Naive B cell (primary cell): ENCODE results near the gene TTBK2. TPM values are rescaled to one million over a fixed set of nuclear protein-coding genes. Genes with fewer than 3 reads are reported as not detected.
"Not testable (repeated sequence)": the region's sequence is repeated elsewhere in the genome, so short reads cannot be mapped to it uniquely, and the experiment has no call there.

Experiments used
- ATAC-seq, 2 donors: fragments of 150-1000 bp; cut with Tn5 transposase; 2 replicates each; pipeline ENCODE4 v1.10.0; 2021; ENCODE audit warnings: low read depth in 2 of 2, mild to moderate bottlenecking in 2 of 2, moderate library complexity in 2 of 2
- DNase-seq: peaks from one replicate; pipeline ENCODE4 v3.0.0; 2022
- H3K27ac Mint-ChIP-seq, 6 donors: one replicate each; pipeline ENCODE4 v1.8.0; 2020 to 2022; ENCODE audit warnings: mild to moderate bottlenecking in 6 of 6, mixed read lengths in 6 of 6, moderate library complexity in 5 of 6, inconsistent platforms in 2 of 6
- H3K27me3 Mint-ChIP-seq, 3 donors: one replicate each; pipeline ENCODE4 v1.8.0; 2021 to 2022; ENCODE audit warnings: mixed read lengths in 3 of 3, mild to moderate bottlenecking in 1 of 3
- H3K36me3 Mint-ChIP-seq, 2 donors: one replicate each; pipeline ENCODE4 v1.8.0; 2020 to 2022; ENCODE audit warnings: mixed read lengths in 2 of 2, inconsistent platforms in 1 of 2, mild to moderate bottlenecking in 1 of 2
- H3K4me1 Mint-ChIP-seq, 3 donors: one replicate each; pipeline ENCODE4 v1.8.0; 2020 to 2022; ENCODE audit warnings: mixed read lengths in 3 of 3, inconsistent platforms in 1 of 3, mild to moderate bottlenecking in 1 of 3, moderate library complexity in 1 of 3
- H3K4me3 Mint-ChIP-seq, 8 donors: one replicate each; pipeline ENCODE4 v1.8.0; 2020 to 2022; ENCODE audit warnings: mild to moderate bottlenecking in 8 of 8, mixed read lengths in 8 of 8, moderate library complexity in 8 of 8, inconsistent platforms in 2 of 8
- H3K9me3 Mint-ChIP-seq, 7 donors: one replicate each; pipeline ENCODE4 v1.8.0; 2020 to 2022; ENCODE audit warnings: mixed read lengths in 7 of 7, mild to moderate bottlenecking in 5 of 7, inconsistent platforms in 2 of 7, moderate library complexity in 1 of 7
- polyA plus RNA-seq, 6 donors: library from polyadenylated mRNA; unstranded; fragments of 300-500 nt; fragmentation: Illumina TruSeq; gene quantifications; one replicate each; pipeline ENCODE4 v1.2.3, GENCODE V29; 2021; ENCODE audit warnings: low read depth in 6 of 6

Gene TTBK2
- polyA plus RNA-seq, 6 donors from 2014 or later: 5.7 to 12.0 (median 10.4) TPM

- no peak for ATAC-seq
- Mint-ChIP-seq H3K4me3 (no peak overlapping the region), H3K27ac (no peak overlapping the region), H3K4me1 (peaks cover 5 to 8% (median 5%) of the 10 kb centered on the region in 3 donors), H3K9me3 (peaks cover 9 to 27% (median 22%) of the 10 kb centered on the region in 7 donors), H3K27me3 (no peaks in the 10 kb centered on the region), H3K36me3 (peaks cover 8% of the 10 kb centered on the region in 2 donors)
- DNase-seq: no peak
Measured at GRCh38 chr15:42890161-42890913, 30.2 kb downstream of the TTBK2 start.

- not testable (repeated sequence) for ATAC-seq, H3K4me3 Mint-ChIP-seq, H3K36me3 Mint-ChIP-seq, H3K27me3 Mint-ChIP-seq, H3K27ac Mint-ChIP-seq, DNase-seq
- peaks cover 11 to 33% (median 15%) of the 10 kb centered on the region in 7 donors for H3K9me3 Mint-ChIP-seq
- H3K4me1 Mint-ChIP-seq: peaks cover 11 to 12% (median 12%) of the 10 kb centered on the region in 3 donors
Measured at GRCh38 chr15:42887384-42887783, 33.2 kb downstream of the TTBK2 start.

- H3K4me1 Mint-ChIP-seq: peaks cover 4 to 10% (median 4%) of the 10 kb centered on the region in 3 donors
- H3K27ac Mint-ChIP-seq: peak overlapping the region in 2 of 6 donors; percentile 22 to 79
- ATAC-seq: no peak
- H3K9me3 Mint-ChIP-seq: peaks cover 2 to 20% (median 5%) of the 10 kb centered on the region in 7 donors
- DNase-seq: no peak
- no peaks in the 10 kb centered on the region for H3K27me3 Mint-ChIP-seq
- H3K36me3 Mint-ChIP-seq: peaks cover 0 to 9% of the 10 kb centered on the region in 2 donors
- no peak overlapping the region for H3K4me3 Mint-ChIP-seq
Measured at GRCh38 chr15:42880121-42880520, 40.5 kb downstream of the TTBK2 start.

GRCh38 chr15:42879443-42879842 lies 41.1 kb downstream of the TTBK2 start:
- no peak for DNase-seq
- H3K4me1 Mint-ChIP-seq: peaks cover 0 to 6% (median 0%) of the 10 kb centered on the region in 3 donors
- peaks cover 0 to 13% (median 3%) of the 10 kb centered on the region in 7 donors for H3K9me3 Mint-ChIP-seq
- ATAC-seq: no peak
- H3K27ac Mint-ChIP-seq: no peak overlapping the region
- H3K36me3 Mint-ChIP-seq: peaks cover 0 to 9% of the 10 kb centered on the region in 2 donors
- H3K4me3 Mint-ChIP-seq: no peak overlapping the region
- no peaks in the 10 kb centered on the region for H3K27me3 Mint-ChIP-seq

- ATAC-seq (no peak), DNase-seq (no peak)
- no peaks in the 10 kb centered on the region for H3K9me3 Mint-ChIP-seq
- no peak overlapping the region for H3K27ac Mint-ChIP-seq
- peaks cover 0 to 5% of the 10 kb centered on the region in 2 donors for H3K36me3 Mint-ChIP-seq
- H3K27me3 Mint-ChIP-seq: no peaks in the 10 kb centered on the region
- H3K4me1 Mint-ChIP-seq: peaks cover 0 to 6% (median 0%) of the 10 kb centered on the region in 3 donors
- H3K4me3 Mint-ChIP-seq: no peak overlapping the region
Measured at GRCh38 chr15:42876224-42876623, 44.4 kb downstream of the TTBK2 start.

GRCh38 chr15:42868683-42869082 lies 51.9 kb downstream of the TTBK2 start:
- Mint-ChIP-seq H3K27ac (no peak overlapping the region), H3K4me3 (no peak overlapping the region), H3K9me3 (no peaks in the 10 kb centered on the region), H3K27me3 (no peaks in the 10 kb centered on the region), H3K36me3 (peaks cover 10 to 22% of the 10 kb centered on the region in 2 donors), H3K4me1 (peaks cover 0 to 3% (median 0%) of the 10 kb centered on the region in 3 donors)
- ATAC-seq (no peak), DNase-seq (no peak)

- Mint-ChIP-seq H3K36me3 (peaks cover 36 to 43% of the 10 kb centered on the region in 2 donors), H3K9me3 (peaks cover 0 to 2% (median 0%) of the 10 kb centered on the region in 7 donors), H3K4me1 (peaks cover 5 to 12% (median 5%) of the 10 kb centered on the region in 3 donors), H3K27ac (peak overlapping the region in 1 of 6 donors; percentile 58), H3K4me3 (no peak overlapping the region), H3K27me3 (no peaks in the 10 kb centered on the region)
- DNase-seq (no peak), ATAC-seq (no peak)
Measured at GRCh38 chr15:42863572-42864239, 56.9 kb downstream of the TTBK2 start.

GRCh38 chr15:42858999-42859789 lies 61.4 kb downstream of the TTBK2 start:
- no peak for ATAC-seq
- Mint-ChIP-seq H3K4me1 (peaks cover 5 to 12% (median 5%) of the 10 kb centered on the region in 3 donors), H3K4me3 (no peak overlapping the region), H3K27ac (no peak overlapping the region), H3K27me3 (no peaks in the 10 kb centered on the region), H3K9me3 (peaks cover 0 to 2% (median 0%) of the 10 kb centered on the region in 7 donors), H3K36me3 (peaks cover 27 to 34% of the 10 kb centered on the region in 2 donors)
- DNase-seq: no peak

GRCh38 chr15:42858540-42858939 lies 62.0 kb downstream of the TTBK2 start:
- H3K4me3 Mint-ChIP-seq: no peak overlapping the region

GRCh38 chr15:42854576-42854975 lies 66.0 kb downstream of the TTBK2 start:
- ATAC-seq (no peak), DNase-seq (no peak)
- peaks cover 10 to 11% of the 10 kb centered on the region in 2 donors for H3K36me3 Mint-ChIP-seq
- H3K27me3 Mint-ChIP-seq: no peaks in the 10 kb centered on the region
- no peaks in the 10 kb centered on the region for H3K9me3 Mint-ChIP-seq
- H3K27ac Mint-ChIP-seq: no peak overlapping the region
- no peak overlapping the region for H3K4me3 Mint-ChIP-seq
- H3K4me1 Mint-ChIP-seq: peaks cover 0 to under 1% (median 0%) of the 10 kb centered on the region in 3 donors

More at GRCh38 chr15:42858540-42858939, 62.0 kb downstream of the TTBK2 start:
- peaks cover 0 to 2% (median 0%) of the 10 kb centered on the region in 7 donors for H3K9me3 Mint-ChIP-seq
- H3K27ac Mint-ChIP-seq: no peak overlapping the region
- H3K36me3 Mint-ChIP-seq: peaks cover 28 to 34% of the 10 kb centered on the region in 2 donors
- no peaks in the 10 kb centered on the region for H3K27me3 Mint-ChIP-seq
- DNase-seq: no peak
- H3K4me1 Mint-ChIP-seq: peaks cover 5 to 7% (median 5%) of the 10 kb centered on the region in 3 donors
- no peak for ATAC-seq

- ATAC-seq: no peak
- H3K4me3 Mint-ChIP-seq: no peak overlapping the region
- no peaks in the 10 kb centered on the region for H3K27me3 Mint-ChIP-seq
- DNase-seq: no peak
- no peaks in the 10 kb centered on the region for H3K4me1 Mint-ChIP-seq
- H3K36me3 Mint-ChIP-seq: peaks cover 0 to 5% of the 10 kb centered on the region in 2 donors
- H3K27ac Mint-ChIP-seq: no peak overlapping the region
- H3K9me3 Mint-ChIP-seq: no peaks in the 10 kb centered on the region
Measured at GRCh38 chr15:42849836-42850235, 70.7 kb downstream of the TTBK2 start.

GRCh38 chr15:42848846-42849245 lies 71.7 kb downstream of the TTBK2 start:
- Mint-ChIP-seq H3K27ac (no peak overlapping the region), H3K4me1 (no peaks in the 10 kb centered on the region), H3K4me3 (no peak overlapping the region), H3K9me3 (peaks cover 0 to 4% (median 2%) of the 10 kb centered on the region in 7 donors), H3K36me3 (peaks cover 4 to 10% of the 10 kb centered on the region in 2 donors), H3K27me3 (no peaks in the 10 kb centered on the region)
- DNase-seq: no peak
- no peak for ATAC-seq

- H3K9me3 Mint-ChIP-seq: peaks cover 0 to 4% (median 4%) of the 10 kb centered on the region in 7 donors
- ATAC-seq (no peak), DNase-seq (no peak)
- no peaks in the 10 kb centered on the region for H3K4me1 Mint-ChIP-seq
- H3K27me3 Mint-ChIP-seq: no peaks in the 10 kb centered on the region
- H3K36me3 Mint-ChIP-seq: peaks cover 7 to 9% of the 10 kb centered on the region in 2 donors
- no peak overlapping the region for H3K27ac Mint-ChIP-seq
- H3K4me3 Mint-ChIP-seq: no peak overlapping the region
Measured at GRCh38 chr15:42846647-42847046, 73.9 kb downstream of the TTBK2 start.
